Activated CD4-positive, alpha-beta memory T cell treated with anti-CD3 and anti-CD28 coated beads, Interleukin-2, amount 10 ng/mL, durations not matched to agents 7 days and 5 days (primary cell): ENCODE results near the gene CHRNB1. TPM values are rescaled to one million over a fixed set of nuclear protein-coding genes. Genes with fewer than 3 reads are reported as not detected.
"Not testable (repeated sequence)": the region's sequence is repeated elsewhere in the genome, so short reads cannot be mapped to it uniquely, and the experiment has no call there.

Experiments
- CTCF ChIA-PET: fragments of 350-600 bp; sonication (Branson Sonifier 250); formaldehyde crosslinking; loops from one replicate; lab custom pipeline; 2021; ENCODE audit warnings: antibody characterized with exemption, inconsistent platforms; lab: Charles Lee
- POLR2A ChIA-PET: fragments of 350-600 bp; sonication (Branson Sonifier 250); formaldehyde crosslinking; loops from one replicate; lab custom pipeline; 2021; ENCODE audit warnings: antibody characterized with exemption; lab: Charles Lee
- DNase-seq: peaks from one replicate; pipeline ENCODE4 v3.0.0-alpha.2; 2020
- H3K27ac Mint-ChIP-seq: one replicate; pipeline ENCODE4 v1.8.0; 2021; ENCODE audit warnings: mild to moderate bottlenecking, mixed read lengths
- H3K27me3 Mint-ChIP-seq: one replicate; pipeline ENCODE4 v1.8.0; 2021; ENCODE audit warnings: mixed read lengths
- H3K36me3 Mint-ChIP-seq: one replicate; pipeline ENCODE4 v1.8.0; 2021; ENCODE audit warnings: low read depth, mixed read lengths
- H3K4me1 Mint-ChIP-seq: one replicate; pipeline ENCODE4 v1.8.0; 2021; ENCODE audit warnings: mixed read lengths
- H3K4me3 Mint-ChIP-seq: one replicate; pipeline ENCODE4 v1.8.0; 2021; ENCODE audit warnings: mild to moderate bottlenecking, mixed read lengths
- H3K9me3 Mint-ChIP-seq: one replicate; pipeline ENCODE4 v1.8.0; 2021; ENCODE audit warnings: mixed read lengths
- total RNA-seq, 2 experiments: library from RNA; stranded (reverse); gene quantifications; one replicate each; pipeline ENCODE4 v1.2.3, GENCODE V29; 2021

CHRNB1 gene
- total RNA-seq, 2 experiments from 2014 or later = 13.0 to 14.6 TPM

- ChIA-PET POLR2A (interaction anchor here (1.5 to 2.1 kb wide), 2 partner anchors 8 to 20 kb away, joined by 3 to 12 read pairs; partner anchors contain the start of gene POLR2A), CTCF (no interaction called here)
- peaks cover 23% of the 10 kb centered on the region for H3K36me3 Mint-ChIP-seq
- no peaks in the 10 kb centered on the region for H3K9me3 Mint-ChIP-seq
- H3K4me1 Mint-ChIP-seq = peaks cover 9% of the 10 kb centered on the region
- H3K4me3 Mint-ChIP-seq = no peak overlapping the region
- H3K27me3 Mint-ChIP-seq = no peaks in the 10 kb centered on the region
- no peak overlapping the region for H3K27ac Mint-ChIP-seq
- DNase-seq = no peak
These were observed 19.2 kb downstream of the CHRNB1 start for GRCh38 chr17:7464081-7464480.

GRCh38 chr17:7465597-7466275, 20.9 kb downstream of the CHRNB1 start:
- CTCF ChIA-PET = interaction anchor here (0.6 to 1.2 kb wide), 2 partner anchors 29 to 168 kb away, joined by 3 read pairs; no protein-coding TSS in a partner anchor
- POLR2A ChIA-PET = interaction anchor here (0.7 to 2.1 kb wide), 4 partner anchors 9 to 18 kb away, joined by 3 to 7 read pairs (median 3); partner anchors contain the start of gene POLR2A
- Mint-ChIP-seq H3K27me3 (no peaks in the 10 kb centered on the region), H3K9me3 (no peaks in the 10 kb centered on the region), H3K27ac (no peak overlapping the region), H3K4me1 (peaks cover 3% of the 10 kb centered on the region), H3K36me3 (peaks cover 16% of the 10 kb centered on the region), H3K4me3 (no peak overlapping the region)
- DNase-seq = no peak

GRCh38 chr17:7466318-7466638, 21.4 kb downstream of the CHRNB1 start:
- no peak overlapping the region for H3K4me3 Mint-ChIP-seq
- ChIA-PET POLR2A (interaction anchor here (0.7 to 2.1 kb wide), 5 partner anchors 9 to 22 kb away, joined by 3 to 7 read pairs (median 3); partner anchors contain the start of gene POLR2A), CTCF (interaction anchor here (0.6 to 1.2 kb wide), 2 partner anchors 30 to 168 kb away, joined by 3 read pairs; no protein-coding TSS in a partner anchor)
- H3K27me3 Mint-ChIP-seq = no peaks in the 10 kb centered on the region
- no peaks in the 10 kb centered on the region for H3K9me3 Mint-ChIP-seq
- peaks cover 13% of the 10 kb centered on the region for H3K36me3 Mint-ChIP-seq
- H3K4me1 Mint-ChIP-seq = peaks cover 3% of the 10 kb centered on the region
- no peak overlapping the region for H3K27ac Mint-ChIP-seq
- no peak for DNase-seq

DNA sequence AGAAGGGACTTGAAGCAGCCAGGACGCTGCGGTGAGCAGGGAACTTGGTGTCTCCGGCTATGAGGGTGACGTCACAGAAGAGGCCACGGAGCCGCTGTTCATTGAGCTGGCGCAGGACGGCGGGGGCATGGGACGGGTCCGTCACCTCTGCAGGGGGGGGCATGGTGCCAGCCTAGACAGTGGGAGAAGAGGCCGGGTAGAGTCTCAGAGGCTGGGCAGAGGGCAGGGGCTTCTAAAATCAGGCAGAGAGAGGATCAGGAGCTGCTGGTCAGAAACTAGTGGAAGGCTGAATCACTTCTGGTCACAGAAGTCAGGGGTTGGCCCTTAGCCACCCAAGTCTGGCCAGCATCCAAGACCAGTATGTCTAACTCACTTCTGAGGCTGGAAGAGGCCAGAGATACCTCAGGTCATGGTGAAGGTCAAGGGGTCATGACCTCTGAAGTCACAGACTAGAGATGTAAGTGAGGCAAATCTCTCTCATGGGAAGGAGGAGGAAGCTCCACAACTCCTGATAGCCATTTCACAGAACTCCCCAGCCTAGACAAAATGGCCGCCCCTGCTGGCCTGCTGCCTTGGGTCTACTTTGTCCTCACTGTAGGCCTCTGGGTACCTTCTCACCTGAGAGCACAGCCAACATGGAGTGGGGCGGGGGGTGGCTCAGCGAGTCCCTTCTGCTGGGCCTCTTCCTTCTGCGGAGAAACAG, 21.9 kb downstream of the CHRNB1 start:
- Mint-ChIP-seq H3K27me3 (no peaks in the 10 kb centered on the region), H3K4me3 (no peak overlapping the region), H3K36me3 (peaks cover 11% of the 10 kb centered on the region), H3K27ac (no peak overlapping the region), H3K4me1 (peaks cover 8% of the 10 kb centered on the region), H3K9me3 (no peaks in the 10 kb centered on the region)
- CTCF ChIA-PET = interaction anchor here (1.2 kb wide), 1 partner anchor 30 kb away, joined by 3 read pairs; no protein-coding TSS in a partner anchor
- POLR2A ChIA-PET = interaction anchor here (0.7 to 2.1 kb wide), 4 partner anchors 11 to 23 kb away, joined by 3 to 7 read pairs (median 3); partner anchors contain the start of gene POLR2A
- DNase-seq = no peak

GRCh38 chr17:7467498-7467897, 22.6 kb downstream of the CHRNB1 start:
- no peaks in the 10 kb centered on the region for H3K9me3 Mint-ChIP-seq
- peaks cover 11% of the 10 kb centered on the region for H3K36me3 Mint-ChIP-seq
- no peak for DNase-seq
- ChIA-PET CTCF (interaction anchor here (1.8 kb wide), 1 partner anchor 31 kb away, joined by 4 read pairs; no protein-coding TSS in a partner anchor), POLR2A (no interaction called here)
- H3K27me3 Mint-ChIP-seq = no peaks in the 10 kb centered on the region
- no peak overlapping the region for H3K4me3 Mint-ChIP-seq
- no peak overlapping the region for H3K27ac Mint-ChIP-seq
- H3K4me1 Mint-ChIP-seq = peaks cover 11% of the 10 kb centered on the region

DNA sequence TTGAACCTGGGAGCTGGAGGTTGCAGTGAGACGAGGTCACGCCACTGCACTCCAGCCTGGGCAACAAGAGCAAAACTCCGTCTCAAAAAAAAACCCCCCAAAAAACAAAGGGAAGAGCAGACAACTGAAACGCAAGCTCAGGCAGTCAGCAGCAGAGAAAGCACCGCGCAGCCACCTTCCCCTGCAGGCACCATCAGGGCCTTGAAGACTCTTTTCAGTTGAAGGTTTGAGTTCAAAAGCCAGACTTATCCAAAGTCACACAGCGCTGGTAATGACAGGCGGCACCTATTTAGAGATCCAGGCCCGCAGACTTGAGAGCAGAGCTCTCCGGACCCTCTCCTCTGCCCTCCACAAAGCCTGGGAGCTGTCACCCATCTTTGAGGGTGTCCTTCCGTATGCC, 23.4 kb downstream of the CHRNB1 start:
- Mint-ChIP-seq H3K4me1 (peaks cover 11% of the 10 kb centered on the region), H3K4me3 (no peak overlapping the region), H3K36me3 (peaks cover 9% of the 10 kb centered on the region), H3K27ac (no peak overlapping the region), H3K27me3 (no peaks in the 10 kb centered on the region), H3K9me3 (no peaks in the 10 kb centered on the region)
- CTCF ChIA-PET = interaction anchor here (1.8 kb wide), 1 partner anchor 31 kb away, joined by 4 read pairs; no protein-coding TSS in a partner anchor
- no peak for DNase-seq
- POLR2A ChIA-PET = interaction anchor here (0.6 to 0.7 kb wide), 2 partner anchors 16 to 252 kb away, joined by 3 read pairs; partner anchors contain the start of gene POLR2A

- peaks cover 11% of the 10 kb centered on the region for H3K4me1 Mint-ChIP-seq
- peaks cover 3% of the 10 kb centered on the region for H3K36me3 Mint-ChIP-seq
- ChIA-PET POLR2A (interaction anchor here (0.7 to 2.8 kb wide), 2 partner anchors 10 to 15 kb away, joined by 3 to 13 read pairs; partner anchors contain the start of genes POLR2A and ZBTB4), CTCF (interaction anchor here (1.8 kb wide), 1 partner anchor 32 kb away, joined by 4 read pairs; no protein-coding TSS in a partner anchor)
- no peak for DNase-seq
- no peak overlapping the region for H3K27ac Mint-ChIP-seq
- H3K9me3 Mint-ChIP-seq = no peaks in the 10 kb centered on the region
- H3K4me3 Mint-ChIP-seq = no peak overlapping the region
- H3K27me3 Mint-ChIP-seq = no peaks in the 10 kb centered on the region
These were observed 24.0 kb downstream of the CHRNB1 start for GRCh38 chr17:7468804-7469389.

DNA sequence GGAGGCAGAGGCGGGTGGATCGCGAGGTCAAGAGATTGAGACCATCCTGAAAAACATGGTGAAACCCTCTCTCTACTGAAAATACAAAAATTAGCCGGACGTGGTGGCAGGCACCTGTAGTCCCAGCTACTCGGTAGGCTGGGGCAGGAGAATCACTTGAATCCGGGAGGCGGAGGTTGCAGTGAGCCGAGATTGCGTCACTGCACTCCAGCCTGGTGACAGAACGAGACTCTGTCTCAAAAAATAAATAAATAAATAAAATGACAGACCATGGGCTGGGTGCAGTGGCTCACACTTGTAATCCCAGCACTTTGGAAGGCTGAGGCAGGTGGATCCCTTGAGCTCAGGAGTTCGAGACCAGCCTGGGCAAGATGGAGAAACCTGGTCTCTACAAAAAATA, 25.0 kb downstream of the CHRNB1 start:
- H3K9me3 Mint-ChIP-seq, H3K4me3 Mint-ChIP-seq, H3K36me3 Mint-ChIP-seq, H3K27ac Mint-ChIP-seq, H3K27me3 Mint-ChIP-seq, DNase-seq, CTCF ChIA-PET: not testable (repeated sequence)
- POLR2A ChIA-PET = interaction anchor here (2.8 kb wide), 1 partner anchor 9 kb away, joined by 13 read pairs; the partner anchor contains the start of gene ZBTB4
- H3K4me1 Mint-ChIP-seq = peaks cover 11% of the 10 kb centered on the region

DNA sequence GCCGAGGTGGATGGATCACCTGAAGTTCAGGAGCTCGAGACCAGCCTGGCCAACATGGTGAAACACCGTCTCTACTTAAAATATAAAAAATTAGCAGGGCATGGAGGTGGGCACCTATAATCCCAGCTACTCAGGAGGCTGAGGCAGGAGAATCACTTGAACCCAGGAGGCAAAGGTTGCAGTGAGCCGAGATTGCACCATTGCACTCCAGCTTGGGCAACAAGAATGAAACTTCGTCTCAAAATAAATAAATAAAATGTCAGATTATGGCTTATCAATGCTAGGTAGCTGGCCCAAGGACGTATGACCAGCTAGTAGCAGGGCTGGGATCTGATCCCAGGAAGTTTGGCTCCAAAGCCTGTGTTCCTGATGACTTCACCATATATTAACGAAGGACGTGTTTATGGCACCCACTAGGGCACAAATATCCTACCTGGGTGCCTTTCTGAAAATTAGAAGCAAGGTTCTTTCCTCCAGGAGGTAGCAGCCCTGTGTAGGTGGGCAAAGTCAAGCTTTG, 25.7 kb downstream of the CHRNB1 start:
- H3K4me1 Mint-ChIP-seq = peaks cover 11% of the 10 kb centered on the region
- POLR2A ChIA-PET = interaction anchor here (2.8 kb wide), 1 partner anchor 9 kb away, joined by 13 read pairs; the partner anchor contains the start of gene ZBTB4
- H3K27me3 Mint-ChIP-seq, H3K36me3 Mint-ChIP-seq, H3K4me3 Mint-ChIP-seq, DNase-seq, H3K27ac Mint-ChIP-seq, H3K9me3 Mint-ChIP-seq: not testable (repeated sequence)
- CTCF ChIA-PET = interaction anchor here (0.7 to 2.0 kb wide), 3 partner anchors 16 to 199 kb away, joined by 4 to 8 read pairs (median 5); no protein-coding TSS in a partner anchor

- H3K9me3 Mint-ChIP-seq = no peaks in the 10 kb centered on the region
- POLR2A ChIA-PET = interaction anchor here (2.5 kb wide), 1 partner anchor 35 kb away, joined by 6 read pairs; no protein-coding TSS in a partner anchor
- no peak overlapping the region for H3K4me3 Mint-ChIP-seq
- H3K36me3 Mint-ChIP-seq = no peaks in the 10 kb centered on the region
- DNase-seq = no peak
- H3K27me3 Mint-ChIP-seq = no peaks in the 10 kb centered on the region
- H3K4me1 Mint-ChIP-seq = peaks cover 20% of the 10 kb centered on the region
- CTCF ChIA-PET = interaction anchor here (1.7 to 2.0 kb wide), 2 partner anchors 17 to 35 kb away, joined by 4 to 8 read pairs; no protein-coding TSS in a partner anchor
- no peak overlapping the region for H3K27ac Mint-ChIP-seq
These were observed 26.9 kb downstream of the CHRNB1 start for GRCh38 chr17:7471729-7472128.

DNA sequence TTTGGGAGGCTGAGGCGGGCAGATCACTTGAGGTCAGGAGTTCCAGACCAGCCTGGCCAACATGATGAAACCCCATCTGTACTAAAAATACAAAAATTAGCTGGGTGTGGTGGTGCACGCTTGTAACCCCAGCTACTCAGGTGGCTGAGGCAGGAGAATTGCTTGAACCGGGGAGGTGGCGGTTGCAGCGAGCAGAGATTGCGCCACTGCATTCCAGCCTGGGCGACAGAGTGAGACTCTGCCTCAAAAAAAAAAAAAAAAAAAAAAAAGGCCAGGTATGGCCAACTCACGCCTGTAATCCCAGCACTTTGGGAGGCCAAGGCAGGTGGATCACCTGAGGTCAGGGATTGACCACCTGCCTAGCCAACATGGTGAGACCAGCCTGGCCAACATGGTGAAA, 29.9 kb downstream of the CHRNB1 start:
- ChIA-PET CTCF (interaction anchor here (0.6 to 1.8 kb wide), 2 partner anchors 39 to 258 kb away, joined by 3 to 4 read pairs; no protein-coding TSS in a partner anchor), POLR2A (interaction anchor here (2.0 to 3.2 kb wide), 3 partner anchors 9 to 19 kb away, joined by 6 to 17 read pairs (median 12); partner anchors contain the start of gene POLR2A)
- H3K27me3 Mint-ChIP-seq, H3K27ac Mint-ChIP-seq, H3K9me3 Mint-ChIP-seq, DNase-seq, H3K4me3 Mint-ChIP-seq, H3K36me3 Mint-ChIP-seq: not testable (repeated sequence)
- H3K4me1 Mint-ChIP-seq = peaks cover 39% of the 10 kb centered on the region
